GM19240 (cell line): Measurements from ENCODE around the gene HOXD10.

Experiments used
- DNase-seq: peaks from one replicate; pipeline ENCODE4 v3.0.0; 2011; ENCODE audit warnings: low spot score; ENCODE audit not compliant: insufficient read length

Gene HOXD10

GRCh38 chr2:176134035-176134434, 17.5 kb downstream of the HOXD10 start:
- no peak for DNase-seq

- DNase-seq, result no peak
Observed at GRCh38 chr2:176135035-176135440, 18.5 kb downstream of the HOXD10 start.

GRCh38 chr2:176136374-176137251, 20.0 kb downstream of the HOXD10 start:
- no peak for DNase-seq

GRCh38 chr2:176137252-176137580, 20.6 kb downstream of the HOXD10 start:
- DNase-seq, result no peak

- DNase-seq, result no peak
Observed at GRCh38 chr2:176137906-176138305, 21.3 kb downstream of the HOXD10 start.

GRCh38 chr2:176138526-176138922, 21.9 kb downstream of the HOXD10 start:
- DNase-seq, result no peak

GRCh38 chr2:176138923-176139660, 22.5 kb downstream of the HOXD10 start:
- DNase-seq, result no peak

GRCh38 chr2:176139661-176140512, 23.3 kb downstream of the HOXD10 start:
- no peak for DNase-seq

GRCh38 chr2:176140513-176141317, 24.1 kb downstream of the HOXD10 start:
- peak; percentile 89 for DNase-seq

GRCh38 chr2:176142281-176142680, 25.7 kb downstream of the HOXD10 start:
- DNase-seq, result no peak

GRCh38 chr2:176145085-176145969, 28.7 kb downstream of the HOXD10 start:
- DNase-seq, result no peak

- no peak for DNase-seq
Observed at GRCh38 chr2:176146101-176146500, 29.5 kb downstream of the HOXD10 start.

GRCh38 chr2:176146645-176147044, 30.1 kb downstream of the HOXD10 start:
- no peak for DNase-seq

- no peak for DNase-seq
Observed at GRCh38 chr2:176147210-176147799, 30.7 kb downstream of the HOXD10 start.

GRCh38 chr2:176147800-176148496, 31.4 kb downstream of the HOXD10 start:
- no peak for DNase-seq

GRCh38 chr2:176148751-176149421, 32.3 kb downstream of the HOXD10 start:
- DNase-seq, result no peak

GRCh38 chr2:176149481-176149938, 32.9 kb downstream of the HOXD10 start:
- no peak for DNase-seq

GRCh38 chr2:176149939-176150583, 33.5 kb downstream of the HOXD10 start:
- DNase-seq, result no peak
